ENCODE measurements around the gene IQCH. TPM values are rescaled to one million over a fixed set of nuclear protein-coding genes. Genes with fewer than 3 reads are reported as not detected.
A peak's percentile ranks its signal among the peaks of the same experiment; 100 is the strongest.

IQCH gene
- total RNA-seq, 2 donors from 2014 or later, result 0.93 to 2.2 TPM

DNA sequence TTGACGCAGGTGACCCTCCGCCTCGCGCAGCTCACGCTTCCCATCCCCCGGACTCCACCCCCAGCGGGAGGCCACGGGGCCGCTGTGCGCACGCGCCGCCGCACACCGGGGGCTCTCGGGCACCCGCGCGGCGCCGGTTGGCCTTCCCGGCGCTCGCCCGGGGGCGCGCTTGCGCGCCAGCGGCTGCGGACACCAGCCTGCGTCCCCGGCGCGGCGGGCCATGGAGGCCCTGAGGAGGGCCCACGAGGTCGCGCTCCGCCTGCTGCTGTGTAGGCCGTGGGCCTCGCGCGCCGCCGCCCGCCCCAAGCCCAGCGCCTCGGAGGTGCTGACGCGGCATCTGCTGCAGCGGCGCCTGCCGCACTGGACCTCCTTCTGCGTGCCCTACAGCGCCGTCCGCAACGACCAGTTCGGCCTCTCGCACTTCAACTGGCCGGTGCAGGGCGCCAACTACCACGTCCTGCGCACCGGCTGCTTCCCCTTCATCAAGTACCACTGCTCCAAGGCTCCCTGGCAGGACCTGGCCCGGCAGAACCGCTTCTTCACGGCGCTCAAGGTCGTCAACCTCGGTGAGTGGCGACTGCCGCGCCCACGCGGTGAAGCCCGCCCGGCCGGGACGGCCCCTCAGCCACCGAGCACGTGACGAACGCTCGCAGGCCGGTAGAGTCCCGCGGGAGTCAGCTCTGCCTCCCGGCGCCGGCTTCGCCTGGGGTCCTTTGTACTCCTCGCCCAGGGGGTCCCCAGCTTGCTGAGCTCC lies 266.6 kb downstream of the IQCH start, which contains the start of gene C15orf61:
Gene C15orf61 (plus strand): TSS at position 103 of the 754 bp plus-strand sequence. CDS start 118 bp downstream, at position 221.
- H3K27me3 ChIP-seq, result no peaks in the 10 kb centered on the region
- peak within 1 kb of the TSS; percentile 98 for H3K27ac ChIP-seq
- H3K9ac ChIP-seq (ENCODE audit: low read depth in 2 of 2, low read length in 2 of 2), result peak within 1 kb of the TSS; percentile 84 to 96
- intact Hi-C loops (cut with DNase I), result no loop called here
- peak within 1 kb of the TSS; percentile 85 for H3K4me3 ChIP-seq
- no peaks in the 10 kb centered on the region for H3K9me3 ChIP-seq
- TF ChIP-seq, protein P1, sequence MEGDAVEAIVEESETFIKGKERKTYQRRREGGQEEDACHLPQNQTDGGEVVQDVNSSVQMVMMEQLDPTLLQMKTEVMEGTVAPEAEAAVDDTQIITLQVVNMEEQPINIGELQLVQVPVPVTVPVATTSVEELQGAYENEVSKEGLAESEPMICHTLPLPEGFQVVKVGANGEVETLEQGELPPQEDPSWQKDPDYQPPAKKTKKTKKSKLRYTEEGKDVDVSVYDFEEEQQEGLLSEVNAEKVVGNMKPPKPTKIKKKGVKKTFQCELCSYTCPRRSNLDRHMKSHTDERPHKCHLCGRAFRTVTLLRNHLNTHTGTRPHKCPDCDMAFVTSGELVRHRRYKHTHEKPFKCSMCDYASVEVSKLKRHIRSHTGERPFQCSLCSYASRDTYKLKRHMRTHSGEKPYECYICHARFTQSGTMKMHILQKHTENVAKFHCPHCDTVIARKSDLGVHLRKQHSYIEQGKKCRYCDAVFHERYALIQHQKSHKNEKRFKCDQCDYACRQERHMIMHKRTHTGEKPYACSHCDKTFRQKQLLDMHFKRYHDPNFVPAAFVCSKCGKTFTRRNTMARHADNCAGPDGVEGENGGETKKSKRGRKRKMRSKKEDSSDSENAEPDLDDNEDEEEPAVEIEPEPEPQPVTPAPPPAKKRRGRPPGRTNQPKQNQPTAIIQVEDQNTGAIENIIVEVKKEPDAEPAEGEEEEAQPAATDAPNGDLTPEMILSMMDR (IDR thresholded peaks at IDR 0.05), result no peak
- no peaks in the 10 kb centered on the region for H3K36me3 ChIP-seq
- peak; percentile 91 for DNase-seq
- peaks cover 3% of the 10 kb centered on the region for H3K4me1 ChIP-seq

GRCh38 chr15:67521783-67522568 lies 267.4 kb downstream of the IQCH start:
- DNase-seq, result no peak
- Histone ChIP-seq H3K9me3 (no peaks in the 10 kb centered on the region), H3K27me3 (no peaks in the 10 kb centered on the region), H3K4me3 (peak overlapping the region; percentile 85), H3K4me1 (peaks cover 3% of the 10 kb centered on the region), H3K27ac (peak overlapping the region; percentile 98), H3K9ac (ENCODE audit: low read depth in 2 of 2, low read length in 2 of 2) (peak overlapping the region; percentile 84 to 96), H3K36me3 (no peaks in the 10 kb centered on the region)
- TF ChIP-seq, protein P1 (IDR thresholded peaks at IDR 0.05), result no peak
- intact Hi-C loops (cut with DNase I), result no loop called here

- no peak for DNase-seq
- Histone ChIP-seq H3K4me1 (peaks cover 3% of the 10 kb centered on the region), H3K27me3 (no peaks in the 10 kb centered on the region), H3K27ac (no peak overlapping the region), H3K36me3 (no peaks in the 10 kb centered on the region), H3K4me3 (no peak overlapping the region), H3K9me3 (no peaks in the 10 kb centered on the region), H3K9ac (ENCODE audit: low read depth in 2 of 2, low read length in 2 of 2) (no peak overlapping the region)
- intact Hi-C loops (cut with DNase I), result no loop called here
- TF ChIP-seq, protein P1 (IDR thresholded peaks at IDR 0.05), result no peak
Measured at GRCh38 chr15:67523330-67523729, 268.7 kb downstream of the IQCH start.

GRCh38 chr15:67524235-67524634 lies 269.6 kb downstream of the IQCH start:
- Histone ChIP-seq H3K27ac (no peak overlapping the region), H3K9me3 (no peaks in the 10 kb centered on the region), H3K27me3 (no peaks in the 10 kb centered on the region), H3K36me3 (no peaks in the 10 kb centered on the region), H3K4me3 (no peak overlapping the region), H3K9ac (ENCODE audit: low read depth in 2 of 2, low read length in 2 of 2) (no peak overlapping the region), H3K4me1 (peaks cover 3% of the 10 kb centered on the region)
- no peak for DNase-seq
- intact Hi-C loops (cut with DNase I), result no loop called here
- TF ChIP-seq, protein P1 (IDR thresholded peaks at IDR 0.05), result no peak

GRCh38 chr15:67528513-67528912 lies 273.9 kb downstream of the IQCH start:
- Histone ChIP-seq H3K9ac (ENCODE audit: low read depth in 2 of 2, low read length in 2 of 2) (no peak overlapping the region), H3K4me1 (no peaks in the 10 kb centered on the region), H3K9me3 (no peaks in the 10 kb centered on the region), H3K4me3 (no peak overlapping the region), H3K27ac (no peak overlapping the region), H3K36me3 (no peaks in the 10 kb centered on the region), H3K27me3 (no peaks in the 10 kb centered on the region)
- DNase-seq, result no peak
- intact Hi-C loops (cut with DNase I), result no loop called here
- TF ChIP-seq, protein P1 (IDR thresholded peaks at IDR 0.05), result no peak

All from colonic mucosa (tissue), 4 donors.